Endodermal cell (in vitro differentiated cells): ENCODE data around the gene ATP10A. TPM values are rescaled to one million over a fixed set of nuclear protein-coding genes. Genes with fewer than 3 reads are reported as not detected.

Source experiments
- DNase-seq: peaks from one replicate; pipeline ENCODE4 v3.0.0-alpha.2; 2017
- H3K27ac ChIP-seq: 2 replicates; pipeline ENCODE4 v1.5.1; 2013; ENCODE audit warnings: mild to moderate bottlenecking, low read depth, low read length, moderate library complexity
- H3K27me3 ChIP-seq: 2 replicates; pipeline ENCODE4 v1.6.1; 2013; ENCODE audit warnings: mild to moderate bottlenecking, low read length, moderate library complexity; ENCODE audit not compliant: insufficient read depth, control insufficient read depth, poor library complexity, severe bottlenecking
- H3K36me3 ChIP-seq: 2 replicates; pipeline ENCODE4 v1.7.0; 2013; ENCODE audit warnings: mild to moderate bottlenecking, low read length, moderate library complexity; ENCODE audit not compliant: control insufficient read depth, insufficient read depth
- H3K4me1 ChIP-seq: one replicate; pipeline ENCODE4 v1.7.0; 2013; ENCODE audit warnings: low read length; ENCODE audit not compliant: control insufficient read depth, insufficient read depth
- H3K4me3 ChIP-seq: 2 replicates; pipeline ENCODE4 v1.5.1; 2013; ENCODE audit warnings: mild to moderate bottlenecking, low read length, moderate library complexity
- H3K9ac ChIP-seq: 2 replicates; pipeline ENCODE4 v1.6.1; 2013; ENCODE audit warnings: mild to moderate bottlenecking, low read length, moderate library complexity; ENCODE audit not compliant: poor library complexity, severe bottlenecking; ENCODE audit errors: extremely low read depth
- H3K9me3 ChIP-seq: 2 replicates; pipeline ENCODE4 v1.6.1; 2013; ENCODE audit warnings: mild to moderate bottlenecking, low read length, moderate library complexity; ENCODE audit not compliant: control insufficient read depth
- H3K27ac Mint-ChIP-seq: 2 replicates; pipeline ENCODE4 v1.8.0; 2020; ENCODE audit warnings: mixed read lengths
- H3K27me3 Mint-ChIP-seq: 2 replicates; pipeline ENCODE4 v1.8.0; 2021; ENCODE audit warnings: mild to moderate bottlenecking, mixed read lengths; ENCODE audit not compliant: insufficient read depth
- H3K36me3 Mint-ChIP-seq: 2 replicates; pipeline ENCODE4 v1.8.0; 2020; ENCODE audit warnings: low read depth, mixed read lengths
- H3K4me1 Mint-ChIP-seq: 2 replicates; pipeline ENCODE4 v1.8.0; 2020; ENCODE audit warnings: mixed read lengths
- H3K4me3 Mint-ChIP-seq: 2 replicates; pipeline ENCODE4 v1.8.0; 2020; ENCODE audit warnings: mild to moderate bottlenecking, moderate library complexity, mixed read lengths
- H3K9me3 Mint-ChIP-seq: 2 replicates; pipeline ENCODE4 v1.8.0; 2020; ENCODE audit warnings: mild to moderate bottlenecking, mixed read lengths
- WGBS, 2 experiments: methylation state at CpG; one replicate each; pipeline versions ENCODE4 v1.1.5 to v1.1.7; 2013; ENCODE audit warnings: missing lambda C conversion rate in 2 of 2, mixed read lengths in 1 of 2; ENCODE audit not compliant: insufficient coverage in 1 of 2, insufficient read length in 1 of 2; 5-methylcytosine and 5-hydroxymethylcytosine counted together
- total RNA-seq, 2 donors: library from RNA; stranded (reverse); fragmentation: NEBNext Ultra II Directional in 1 of 2; extraction: Animal tissue kit (Norgen Biotek cat#: 25700) in 1 of 2; gene quantifications; 2 replicates in 1 of 2; 3 replicates in 1 of 2; pipeline ENCODE4 v1.2.1, GENCODE V29; 2021
- TF ChIP-seq, protein P1 (sequence below): fragments of 200-600 bp; sonication (generic); conservative IDR thresholded peaks from 2 replicates; pipeline ENCODE4 v1.5.0; 2021; ENCODE audit warnings: antibody characterized with exemption, mild to moderate bottlenecking

Gene ATP10A
- total RNA-seq, 2 donors from 2014 or later, result 0.04 to 1.2 TPM

DNA sequence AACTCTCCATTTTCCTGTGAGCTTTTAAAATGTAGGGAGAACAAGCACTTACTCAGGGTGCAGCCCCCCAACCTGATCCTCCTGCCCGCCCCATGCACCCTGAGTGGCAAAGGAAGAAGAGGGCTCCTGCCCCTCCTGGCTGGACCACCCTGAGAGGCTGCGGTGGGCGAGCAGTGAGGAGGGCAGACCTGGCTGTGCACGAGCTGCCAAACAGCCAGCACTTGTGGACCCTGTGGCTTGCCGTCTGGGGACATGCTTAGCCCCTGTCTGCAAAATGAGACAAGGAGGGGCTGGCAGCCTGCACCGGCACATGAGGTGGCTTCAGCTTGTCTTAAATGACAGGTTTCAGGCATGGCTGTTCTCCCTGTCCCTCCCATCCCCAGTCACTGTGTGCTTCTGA lies 18.6 kb downstream of the ATP10A start:
- Histone ChIP-seq H3K9ac (no peak overlapping the region), H3K36me3 (no peaks in the 10 kb centered on the region), H3K9me3 (no peaks in the 10 kb centered on the region), H3K4me1 (no peaks in the 10 kb centered on the region), H3K4me3 (no peak overlapping the region), H3K27me3 (peaks cover 7% of the 10 kb centered on the region), H3K27ac (no peak overlapping the region)
- WGBS, 2 experiments, result 85 to 93% methylated on average over 4 to 6 of the region's 6 CpGs
- DNase-seq, result no peak
- TF ChIP-seq, protein P1, sequence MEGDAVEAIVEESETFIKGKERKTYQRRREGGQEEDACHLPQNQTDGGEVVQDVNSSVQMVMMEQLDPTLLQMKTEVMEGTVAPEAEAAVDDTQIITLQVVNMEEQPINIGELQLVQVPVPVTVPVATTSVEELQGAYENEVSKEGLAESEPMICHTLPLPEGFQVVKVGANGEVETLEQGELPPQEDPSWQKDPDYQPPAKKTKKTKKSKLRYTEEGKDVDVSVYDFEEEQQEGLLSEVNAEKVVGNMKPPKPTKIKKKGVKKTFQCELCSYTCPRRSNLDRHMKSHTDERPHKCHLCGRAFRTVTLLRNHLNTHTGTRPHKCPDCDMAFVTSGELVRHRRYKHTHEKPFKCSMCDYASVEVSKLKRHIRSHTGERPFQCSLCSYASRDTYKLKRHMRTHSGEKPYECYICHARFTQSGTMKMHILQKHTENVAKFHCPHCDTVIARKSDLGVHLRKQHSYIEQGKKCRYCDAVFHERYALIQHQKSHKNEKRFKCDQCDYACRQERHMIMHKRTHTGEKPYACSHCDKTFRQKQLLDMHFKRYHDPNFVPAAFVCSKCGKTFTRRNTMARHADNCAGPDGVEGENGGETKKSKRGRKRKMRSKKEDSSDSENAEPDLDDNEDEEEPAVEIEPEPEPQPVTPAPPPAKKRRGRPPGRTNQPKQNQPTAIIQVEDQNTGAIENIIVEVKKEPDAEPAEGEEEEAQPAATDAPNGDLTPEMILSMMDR, result no peak
- no peaks in the 10 kb centered on the region for H3K36me3 Mint-ChIP-seq
- peaks cover 8% of the 10 kb centered on the region for H3K4me1 Mint-ChIP-seq
- no peak overlapping the region for H3K4me3 Mint-ChIP-seq
- no peak overlapping the region for H3K27ac Mint-ChIP-seq
- peaks cover 11% of the 10 kb centered on the region for H3K27me3 Mint-ChIP-seq
- H3K9me3 Mint-ChIP-seq, result no peaks in the 10 kb centered on the region

DNA sequence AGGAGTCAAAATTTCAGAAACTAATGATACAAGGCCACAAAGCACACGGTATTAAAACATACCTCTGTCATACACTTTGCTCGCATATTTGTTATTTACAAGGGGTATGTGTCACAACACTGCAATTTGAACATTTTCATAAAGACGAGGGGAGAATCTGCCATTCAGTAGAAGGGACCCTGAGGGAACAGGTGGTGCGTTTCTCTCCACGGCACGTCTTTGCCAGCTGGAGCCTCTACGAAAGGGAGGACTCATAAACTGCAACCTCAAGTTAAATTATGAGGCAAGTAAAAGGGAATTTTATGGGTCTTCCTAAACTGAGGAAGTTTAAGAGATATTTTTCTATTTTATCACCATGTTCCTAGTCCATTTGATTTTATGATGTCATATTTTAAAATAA lies 19.1 kb downstream of the ATP10A start:
- no peak for DNase-seq
- Mint-ChIP-seq H3K27me3 (peaks cover 8% of the 10 kb centered on the region), H3K4me3 (no peak overlapping the region), H3K27ac (no peak overlapping the region), H3K9me3 (no peaks in the 10 kb centered on the region), H3K4me1 (peaks cover 4% of the 10 kb centered on the region), H3K36me3 (no peaks in the 10 kb centered on the region)
- Histone ChIP-seq H3K4me1 (no peaks in the 10 kb centered on the region), H3K36me3 (no peaks in the 10 kb centered on the region), H3K27ac (no peak overlapping the region), H3K9ac (no peak overlapping the region), H3K9me3 (no peaks in the 10 kb centered on the region), H3K4me3 (no peak overlapping the region), H3K27me3 (peaks cover 2% of the 10 kb centered on the region)
- TF ChIP-seq, protein P1, result no peak
- 93 to 100% methylated on average over 5 to 7 of the region's 7 CpGs for WGBS, 2 experiments

DNA sequence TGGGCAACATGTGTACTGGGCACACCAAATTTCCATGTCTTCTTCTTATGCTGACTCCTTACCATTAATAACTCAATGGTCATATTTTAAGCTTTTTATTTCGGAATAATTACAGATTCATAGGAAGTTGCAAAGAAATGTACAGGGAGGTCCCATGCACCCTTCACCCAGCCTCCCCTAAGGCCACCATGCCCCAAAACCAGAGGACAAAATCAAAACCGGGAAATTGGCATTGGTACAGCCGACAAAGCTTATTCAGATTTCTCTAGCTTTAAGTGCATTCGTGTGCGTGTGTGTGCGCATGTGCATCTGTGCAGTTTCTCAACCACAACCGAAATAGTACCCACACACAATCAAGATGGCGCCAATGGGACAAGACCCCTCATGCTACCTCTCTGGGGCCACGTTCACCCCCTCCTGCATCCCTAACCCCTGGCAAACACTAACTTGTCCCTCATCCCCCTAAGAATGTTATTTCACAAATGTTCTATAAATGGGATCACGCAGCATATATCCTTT lies 23.4 kb downstream of the ATP10A start:
- H3K9me3 Mint-ChIP-seq, result no peaks in the 10 kb centered on the region
- 84 to 86% methylated on average over 8 to 10 of the region's 10 CpGs for WGBS, 2 experiments
- no peaks in the 10 kb centered on the region for H3K4me1 ChIP-seq

More for the DNA sequence above, 23.4 kb downstream of the ATP10A start:
- TF ChIP-seq, protein P1, result no peak
- no peaks in the 10 kb centered on the region for H3K9me3 ChIP-seq
- no peaks in the 10 kb centered on the region for H3K27me3 ChIP-seq
- no peak overlapping the region for H3K9ac ChIP-seq
- Mint-ChIP-seq H3K36me3 (no peaks in the 10 kb centered on the region), H3K27ac (no peak overlapping the region), H3K27me3 (peaks cover 15% of the 10 kb centered on the region), H3K4me1 (no peaks in the 10 kb centered on the region), H3K4me3 (no peak overlapping the region)
- DNase-seq, result no peak
- H3K27ac ChIP-seq, result no peak overlapping the region
- H3K36me3 ChIP-seq, result no peaks in the 10 kb centered on the region
- no peak overlapping the region for H3K4me3 ChIP-seq
